ENCODE results near the gene FAM222B.

GRCh38 chr17:28737316-28737715 lies 105.3 kb downstream of the FAM222B start:
- TF ChIP-seq POLR2AphosphoS5 (IDR thresholded peaks at IDR 0.05), result no peak
- TF ChIP-seq, protein P1, sequence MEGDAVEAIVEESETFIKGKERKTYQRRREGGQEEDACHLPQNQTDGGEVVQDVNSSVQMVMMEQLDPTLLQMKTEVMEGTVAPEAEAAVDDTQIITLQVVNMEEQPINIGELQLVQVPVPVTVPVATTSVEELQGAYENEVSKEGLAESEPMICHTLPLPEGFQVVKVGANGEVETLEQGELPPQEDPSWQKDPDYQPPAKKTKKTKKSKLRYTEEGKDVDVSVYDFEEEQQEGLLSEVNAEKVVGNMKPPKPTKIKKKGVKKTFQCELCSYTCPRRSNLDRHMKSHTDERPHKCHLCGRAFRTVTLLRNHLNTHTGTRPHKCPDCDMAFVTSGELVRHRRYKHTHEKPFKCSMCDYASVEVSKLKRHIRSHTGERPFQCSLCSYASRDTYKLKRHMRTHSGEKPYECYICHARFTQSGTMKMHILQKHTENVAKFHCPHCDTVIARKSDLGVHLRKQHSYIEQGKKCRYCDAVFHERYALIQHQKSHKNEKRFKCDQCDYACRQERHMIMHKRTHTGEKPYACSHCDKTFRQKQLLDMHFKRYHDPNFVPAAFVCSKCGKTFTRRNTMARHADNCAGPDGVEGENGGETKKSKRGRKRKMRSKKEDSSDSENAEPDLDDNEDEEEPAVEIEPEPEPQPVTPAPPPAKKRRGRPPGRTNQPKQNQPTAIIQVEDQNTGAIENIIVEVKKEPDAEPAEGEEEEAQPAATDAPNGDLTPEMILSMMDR (IDR thresholded peaks at IDR 0.05), result no peak
- no peak for TF ChIP-seq POLR2A (IDR thresholded peaks at IDR 0.05)
